NCI-H345 (cell line): ENCODE data around the gene TSHR.

Experiments
- DNase-seq: peaks from one replicate; lab custom pipeline; 2025; lab: John Stamatoyannopoulos, UW

Gene TSHR

GRCh38 chr14:81178063-81178462, 222.6 kb downstream of the TSHR start:
- no peak for DNase-seq

- DNase-seq, result no peak
Observed at GRCh38 chr14:81179631-81180030, 224.2 kb downstream of the TSHR start.

- DNase-seq, result no peak
Observed at GRCh38 chr14:81187832-81188522, 232.6 kb downstream of the TSHR start.

- no peak for DNase-seq
Observed at GRCh38 chr14:81192594-81192993, 237.2 kb downstream of the TSHR start.

GRCh38 chr14:81193924-81194633, 238.7 kb downstream of the TSHR start:
- no peak for DNase-seq
